Measurements from ENCODE around the gene SPSB4.

DNA sequence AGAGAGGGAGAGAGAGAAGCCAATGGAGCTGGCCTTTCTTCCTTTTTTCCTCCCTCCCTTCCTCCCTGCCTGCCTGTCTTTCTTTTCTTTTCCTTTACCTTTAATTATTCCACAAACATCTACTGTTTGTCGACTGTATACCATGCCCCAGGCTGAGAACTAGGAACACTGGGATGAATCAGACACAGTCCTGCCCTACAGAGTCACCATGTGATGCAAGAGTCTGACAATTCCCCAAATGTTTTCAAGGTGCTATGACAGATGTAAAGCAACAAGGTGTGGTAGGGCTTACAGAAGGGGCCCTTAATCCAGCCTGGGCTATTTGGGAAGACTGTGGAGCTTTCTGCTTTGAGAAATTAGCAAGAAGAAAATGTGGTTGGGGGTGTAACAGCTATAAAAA is 4.0 kb upstream of the SPSB4 start:
- TF ChIP-seq, protein P1, sequence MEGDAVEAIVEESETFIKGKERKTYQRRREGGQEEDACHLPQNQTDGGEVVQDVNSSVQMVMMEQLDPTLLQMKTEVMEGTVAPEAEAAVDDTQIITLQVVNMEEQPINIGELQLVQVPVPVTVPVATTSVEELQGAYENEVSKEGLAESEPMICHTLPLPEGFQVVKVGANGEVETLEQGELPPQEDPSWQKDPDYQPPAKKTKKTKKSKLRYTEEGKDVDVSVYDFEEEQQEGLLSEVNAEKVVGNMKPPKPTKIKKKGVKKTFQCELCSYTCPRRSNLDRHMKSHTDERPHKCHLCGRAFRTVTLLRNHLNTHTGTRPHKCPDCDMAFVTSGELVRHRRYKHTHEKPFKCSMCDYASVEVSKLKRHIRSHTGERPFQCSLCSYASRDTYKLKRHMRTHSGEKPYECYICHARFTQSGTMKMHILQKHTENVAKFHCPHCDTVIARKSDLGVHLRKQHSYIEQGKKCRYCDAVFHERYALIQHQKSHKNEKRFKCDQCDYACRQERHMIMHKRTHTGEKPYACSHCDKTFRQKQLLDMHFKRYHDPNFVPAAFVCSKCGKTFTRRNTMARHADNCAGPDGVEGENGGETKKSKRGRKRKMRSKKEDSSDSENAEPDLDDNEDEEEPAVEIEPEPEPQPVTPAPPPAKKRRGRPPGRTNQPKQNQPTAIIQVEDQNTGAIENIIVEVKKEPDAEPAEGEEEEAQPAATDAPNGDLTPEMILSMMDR (tag by site-specific recombination; IDR thresholded peaks at IDR 0.05) = no peak
- TF ChIP-seq ZNF654 (tag by site-specific recombination; IDR thresholded peaks at IDR 0.05; ENCODE audit: low read depth) (no peak), ZNF280C (tag by site-specific recombination; IDR thresholded peaks at IDR 0.05) (no peak), ZNF510 (tag by site-specific recombination; IDR thresholded peaks at IDR 0.05; ENCODE audit: insufficient replicate concordance) (no peak), REST (tag by site-specific recombination; IDR thresholded peaks at IDR 0.05) (no peak), TCF7L2 (IDR thresholded peaks at IDR 0.05; ENCODE audit: borderline replicate concordance, low read depth, low read length) (no peak), MYNN (tag by site-specific recombination; IDR thresholded peaks at IDR 0.05; ENCODE audit: borderline replicate concordance) (no peak)
